HEK293T (cell line): ENCODE data around the gene ST6GAL2.

ENCODE experiments used
- CTCF ChIA-PET: fragments of 350-600 bp; formaldehyde crosslinking; extraction: SDS; loops from one replicate; lab custom pipeline; 2021; ENCODE audit warnings: antibody characterized with exemption, inconsistent platforms; lab: Yijun Ruan, JAX
- POLR2A ChIA-PET: fragments of 350-600 bp; formaldehyde crosslinking; extraction: SDS; loops from one replicate; lab custom pipeline; 2020; ENCODE audit warnings: antibody characterized with exemption, inconsistent platforms; lab: Yijun Ruan, JAX
- DNase-seq: peaks from one replicate; pipeline ENCODE4 v3.0.0; 2012; ENCODE audit warnings: mixed read lengths; ENCODE audit errors: extremely low spot score
- ARNT ChIP-seq: fragments of 450-650 bp; IDR thresholded peaks from 2 replicates; pipeline ENCODE4 v1.6.1; 2017; ENCODE audit warnings: mild to moderate bottlenecking
- BHLHE40 ChIP-seq: fragments of 450-650 bp; IDR thresholded peaks from 2 replicates; pipeline ENCODE4 v1.6.1; 2016; ENCODE audit warnings: mild to moderate bottlenecking, moderate library complexity, borderline replicate concordance
- CTBP1 ChIP-seq: fragments of 450-650 bp; IDR thresholded peaks from 2 replicates; pipeline ENCODE4 v1.6.1; 2016; ENCODE audit warnings: borderline replicate concordance
- ELF4 ChIP-seq: fragments of 450-650 bp; IDR thresholded peaks from 2 replicates; pipeline ENCODE4 v1.6.1; 2017; ENCODE audit warnings: antibody characterized with exemption
- FOXA1 ChIP-seq: fragments of 450-650 bp; IDR thresholded peaks from 2 replicates; pipeline ENCODE4 v1.6.1; 2016; ENCODE audit warnings: mild to moderate bottlenecking
- FOXK2 ChIP-seq: fragments of 450-650 bp; IDR thresholded peaks from 2 replicates; pipeline ENCODE4 v1.6.1; 2016; ENCODE audit warnings: mild to moderate bottlenecking
- FOXM1 ChIP-seq: fragments of 450-650 bp; IDR thresholded peaks from 2 replicates; pipeline ENCODE4 v1.6.1; 2017; ENCODE audit warnings: mild to moderate bottlenecking, borderline replicate concordance
- HDGF ChIP-seq: fragments of 450-650 bp; IDR thresholded peaks from 2 replicates; pipeline ENCODE4 v1.6.1; 2017; ENCODE audit warnings: antibody characterized with exemption, borderline replicate concordance
- L3MBTL2 ChIP-seq: fragments of 450-650 bp; conservative IDR thresholded peaks from 2 replicates; pipeline ENCODE4 v1.6.1; 2016; ENCODE audit warnings: mild to moderate bottlenecking
- LEF1 ChIP-seq: fragments of 450-650 bp; IDR thresholded peaks from 2 replicates; pipeline ENCODE4 v1.6.1; 2017; ENCODE audit warnings: mild to moderate bottlenecking, borderline replicate concordance
- NFRKB ChIP-seq: fragments of 450-650 bp; IDR thresholded peaks from 2 replicates; pipeline ENCODE4 v1.6.1; 2016; ENCODE audit warnings: mild to moderate bottlenecking, moderate library complexity
- PKNOX1 ChIP-seq: fragments of 450-650 bp; IDR thresholded peaks from 2 replicates; pipeline ENCODE4 v1.6.1; 2016
- SP1 ChIP-seq: fragments of 450-650 bp; IDR thresholded peaks from 2 replicates; pipeline ENCODE4 v1.6.1; 2017
- SUZ12 ChIP-seq: fragments of 450-650 bp; IDR thresholded peaks from 2 replicates; pipeline ENCODE4 v1.6.1; 2016; ENCODE audit warnings: mild to moderate bottlenecking
- TARDBP ChIP-seq: fragments of 450-650 bp; IDR thresholded peaks from 2 replicates; pipeline ENCODE4 v1.6.1; 2016
- ZNF384 ChIP-seq: fragments of 450-650 bp; IDR thresholded peaks from 2 replicates; pipeline ENCODE4 v1.6.1; 2016

The ST6GAL2 gene

GRCh38 chr2:106867196-106867953 is 18.6 kb downstream of the ST6GAL2 start:
- no peak for DNase-seq
- CTCF ChIA-PET: no interaction called here
- POLR2A ChIA-PET: no interaction called here
- TF ChIP-seq PKNOX1 (no peak), BHLHE40 (no peak), ZNF384 (no peak), SP1 (no peak), HDGF (no peak), SUZ12 (no peak), ELF4 (no peak), LEF1 (no peak), ARNT (no peak), TARDBP (no peak), NFRKB (no peak), L3MBTL2 (no peak), FOXM1 (no peak), FOXK2 (no peak), FOXA1 (no peak), CTBP1 (no peak)

- POLR2A ChIA-PET: no interaction called here
- CTCF ChIA-PET: no interaction called here
- DNase-seq: no peak
- TF ChIP-seq TARDBP (no peak), ELF4 (no peak), LEF1 (no peak), SP1 (no peak), SUZ12 (no peak), PKNOX1 (no peak), FOXK2 (no peak), L3MBTL2 (no peak), BHLHE40 (no peak), HDGF (no peak)
These were observed 19.3 kb downstream of the ST6GAL2 start for GRCh38 chr2:106866641-106867040.

GRCh38 chr2:106864051-106864450 is 21.9 kb downstream of the ST6GAL2 start:
- ChIA-PET POLR2A (no interaction called here), CTCF (no interaction called here)
- TF ChIP-seq NFRKB (no peak), SP1 (no peak), ELF4 (no peak), TARDBP (no peak), FOXK2 (no peak), BHLHE40 (no peak), ZNF384 (no peak), ARNT (no peak), HDGF (no peak), SUZ12 (no peak), FOXM1 (no peak), FOXA1 (no peak), PKNOX1 (no peak)
- no peak for DNase-seq

GRCh38 chr2:106863387-106863786 is 22.6 kb downstream of the ST6GAL2 start:
- CTCF ChIA-PET: no interaction called here
- no peak for DNase-seq
- POLR2A ChIA-PET: no interaction called here
- TF ChIP-seq BHLHE40: no peak
- no peak for TF ChIP-seq FOXA1
- no peak for TF ChIP-seq CTBP1

- DNase-seq: no peak
- ChIA-PET CTCF (no interaction called here), POLR2A (no interaction called here)
- TF ChIP-seq SUZ12: no peak
- TF ChIP-seq PKNOX1: no peak
- no peak for TF ChIP-seq BHLHE40
- TF ChIP-seq SP1: no peak
- no peak for TF ChIP-seq FOXM1
- TF ChIP-seq LEF1: no peak
- TF ChIP-seq HDGF: no peak
- TF ChIP-seq TARDBP: no peak
- no peak for TF ChIP-seq ARNT
- TF ChIP-seq FOXK2: no peak
- TF ChIP-seq CTBP1: no peak
- TF ChIP-seq FOXA1: no peak
- no peak for TF ChIP-seq NFRKB
- no peak for TF ChIP-seq ELF4
- TF ChIP-seq L3MBTL2: no peak
- no peak for TF ChIP-seq ZNF384
These were observed 26.5 kb downstream of the ST6GAL2 start for GRCh38 chr2:106859498-106859897.

- no peak for TF ChIP-seq CTBP1
- TF ChIP-seq HDGF: no peak
- TF ChIP-seq SUZ12: no peak
- no peak for TF ChIP-seq BHLHE40
- TF ChIP-seq SP1: no peak
- no peak for TF ChIP-seq L3MBTL2
- TF ChIP-seq NFRKB: no peak
- TF ChIP-seq FOXK2: no peak
- no peak for TF ChIP-seq LEF1
- no peak for DNase-seq
- CTCF ChIA-PET: no interaction called here
These were observed 27.2 kb downstream of the ST6GAL2 start for GRCh38 chr2:106858810-106859209.

More at GRCh38 chr2:106858810-106859209, 27.2 kb downstream of the ST6GAL2 start:
- POLR2A ChIA-PET: no interaction called here
